Fibroblast of pulmonary artery (primary cell): ENCODE results near the gene MRC2.

ENCODE experiments used
- DNase-seq: peaks from one replicate; pipeline ENCODE4 v3.0.0-alpha.2; 2010; ENCODE audit warnings: low read depth
- H3K4me3 ChIP-seq: replicated peaks from 2 replicates; pipeline ENCODE4 v1.5.1; 2011; ENCODE audit warnings: low read depth, mild to moderate bottlenecking, control low read depth, low read length, moderate library complexity
- TF ChIP-seq, protein P1 (sequence below): IDR thresholded peaks from 2 replicates; pipeline ENCODE4 v1.5.1; 2011; ENCODE audit warnings: mild to moderate bottlenecking, control low read depth, low read length, inconsistent platforms; ENCODE audit errors: missing control alignments

The MRC2 gene

DNA sequence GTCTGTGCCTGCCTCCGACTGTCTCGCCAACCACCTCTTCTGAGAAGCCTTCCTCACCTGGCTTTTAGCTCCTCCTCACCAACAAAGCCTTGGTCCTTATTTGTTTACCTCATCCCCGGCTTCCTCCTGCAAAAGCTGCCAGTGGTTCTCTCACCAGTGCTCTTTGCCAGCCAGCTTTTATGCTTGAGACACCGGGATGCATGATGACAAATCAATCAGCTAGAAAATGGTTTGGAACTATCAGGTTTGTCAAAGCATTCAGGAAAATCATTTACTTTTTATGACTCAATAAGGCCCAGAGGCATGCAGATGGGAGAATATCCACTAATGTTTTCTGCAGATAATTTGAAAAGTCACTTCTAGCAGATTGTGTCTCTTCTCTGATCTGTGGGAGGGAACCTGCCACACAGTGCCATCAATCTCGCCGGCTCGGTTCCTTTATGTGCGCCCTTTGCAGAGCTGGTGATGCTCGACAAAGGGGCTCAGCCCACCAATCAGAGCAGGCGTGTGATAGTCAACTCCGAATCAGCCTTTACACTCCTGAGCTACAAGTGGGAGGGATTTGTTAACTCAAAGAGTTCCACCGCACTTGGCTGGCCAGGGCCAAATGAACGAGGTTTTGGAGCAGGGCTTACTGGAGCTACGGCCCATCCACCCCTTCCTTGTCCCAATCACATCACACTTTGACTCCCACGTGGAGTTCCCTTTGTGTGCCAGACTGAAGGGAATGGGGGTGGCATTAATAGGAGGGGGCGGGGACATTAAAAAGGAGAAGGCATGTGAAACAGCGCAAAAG lies 85.8 kb downstream of the MRC2 start:
- no peak overlapping the region for H3K4me3 ChIP-seq
- DNase-seq: no peak
- TF ChIP-seq, protein P1, sequence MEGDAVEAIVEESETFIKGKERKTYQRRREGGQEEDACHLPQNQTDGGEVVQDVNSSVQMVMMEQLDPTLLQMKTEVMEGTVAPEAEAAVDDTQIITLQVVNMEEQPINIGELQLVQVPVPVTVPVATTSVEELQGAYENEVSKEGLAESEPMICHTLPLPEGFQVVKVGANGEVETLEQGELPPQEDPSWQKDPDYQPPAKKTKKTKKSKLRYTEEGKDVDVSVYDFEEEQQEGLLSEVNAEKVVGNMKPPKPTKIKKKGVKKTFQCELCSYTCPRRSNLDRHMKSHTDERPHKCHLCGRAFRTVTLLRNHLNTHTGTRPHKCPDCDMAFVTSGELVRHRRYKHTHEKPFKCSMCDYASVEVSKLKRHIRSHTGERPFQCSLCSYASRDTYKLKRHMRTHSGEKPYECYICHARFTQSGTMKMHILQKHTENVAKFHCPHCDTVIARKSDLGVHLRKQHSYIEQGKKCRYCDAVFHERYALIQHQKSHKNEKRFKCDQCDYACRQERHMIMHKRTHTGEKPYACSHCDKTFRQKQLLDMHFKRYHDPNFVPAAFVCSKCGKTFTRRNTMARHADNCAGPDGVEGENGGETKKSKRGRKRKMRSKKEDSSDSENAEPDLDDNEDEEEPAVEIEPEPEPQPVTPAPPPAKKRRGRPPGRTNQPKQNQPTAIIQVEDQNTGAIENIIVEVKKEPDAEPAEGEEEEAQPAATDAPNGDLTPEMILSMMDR: no peak

DNA sequence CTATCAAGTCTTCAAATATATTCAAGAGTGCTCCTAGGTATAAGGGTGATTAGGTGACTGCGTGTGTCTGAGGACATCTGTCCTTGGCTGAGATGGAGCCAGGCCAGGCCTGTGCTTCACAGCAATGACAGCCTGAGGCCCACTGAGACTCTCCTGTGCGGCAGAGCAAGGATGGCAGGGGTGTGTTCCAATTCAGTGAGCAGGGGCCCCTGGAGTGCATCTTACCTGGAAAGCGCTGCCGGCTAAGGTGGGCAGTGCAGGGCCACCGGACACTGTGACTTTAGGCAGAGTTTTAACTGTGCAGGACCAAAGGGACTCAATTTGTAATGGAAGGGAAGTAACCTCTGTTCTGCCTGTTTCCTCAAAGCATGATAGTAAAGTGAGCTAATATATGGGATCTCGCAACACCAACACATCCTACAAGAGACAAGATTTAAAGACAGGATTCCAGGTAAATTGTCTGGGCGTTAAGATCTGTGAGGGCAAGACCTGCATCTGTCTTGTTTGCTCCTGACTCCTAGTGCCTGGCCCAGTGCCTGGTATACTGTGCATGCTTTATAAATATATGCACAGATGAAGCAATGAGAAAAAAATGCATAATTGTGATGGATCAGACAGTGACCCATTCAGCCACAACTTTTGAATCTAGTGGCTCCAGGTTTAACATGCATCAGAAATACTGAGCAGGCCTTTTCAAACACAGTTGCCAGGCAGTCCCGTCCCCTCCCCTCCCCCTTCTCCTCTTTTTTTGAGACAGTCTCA lies 86.7 kb downstream of the MRC2 start:
- TF ChIP-seq, protein P1: no peak
- H3K4me3 ChIP-seq: no peak overlapping the region
- DNase-seq: no peak

DNA sequence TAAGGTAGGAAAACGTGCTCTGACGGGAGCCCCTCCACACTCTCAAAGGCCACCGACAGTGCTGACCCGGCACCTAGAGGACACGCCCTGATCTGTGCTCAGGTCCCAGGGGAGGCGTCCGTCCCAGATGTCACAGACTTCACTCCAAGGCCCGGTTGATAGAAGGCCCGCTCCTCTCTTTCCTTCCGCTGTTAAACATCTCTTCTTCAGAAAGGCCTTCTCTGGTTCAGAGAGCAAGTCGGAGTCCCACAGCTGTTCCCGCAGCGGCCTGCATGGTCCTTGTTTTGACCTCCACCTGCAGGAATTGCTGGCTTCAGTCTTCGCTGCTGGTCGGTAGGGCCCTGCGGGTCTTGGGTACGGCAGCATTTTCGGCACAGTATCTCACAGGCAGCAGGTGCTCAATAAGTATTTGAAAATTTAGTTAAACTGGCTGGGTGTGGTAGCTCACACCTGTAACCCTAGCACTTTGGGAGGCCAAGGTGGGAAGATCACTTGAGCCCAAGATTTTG lies 88.5 kb downstream of the MRC2 start:
- H3K4me3 ChIP-seq: no peak overlapping the region
- TF ChIP-seq, protein P1: no peak
- no peak for DNase-seq

DNA sequence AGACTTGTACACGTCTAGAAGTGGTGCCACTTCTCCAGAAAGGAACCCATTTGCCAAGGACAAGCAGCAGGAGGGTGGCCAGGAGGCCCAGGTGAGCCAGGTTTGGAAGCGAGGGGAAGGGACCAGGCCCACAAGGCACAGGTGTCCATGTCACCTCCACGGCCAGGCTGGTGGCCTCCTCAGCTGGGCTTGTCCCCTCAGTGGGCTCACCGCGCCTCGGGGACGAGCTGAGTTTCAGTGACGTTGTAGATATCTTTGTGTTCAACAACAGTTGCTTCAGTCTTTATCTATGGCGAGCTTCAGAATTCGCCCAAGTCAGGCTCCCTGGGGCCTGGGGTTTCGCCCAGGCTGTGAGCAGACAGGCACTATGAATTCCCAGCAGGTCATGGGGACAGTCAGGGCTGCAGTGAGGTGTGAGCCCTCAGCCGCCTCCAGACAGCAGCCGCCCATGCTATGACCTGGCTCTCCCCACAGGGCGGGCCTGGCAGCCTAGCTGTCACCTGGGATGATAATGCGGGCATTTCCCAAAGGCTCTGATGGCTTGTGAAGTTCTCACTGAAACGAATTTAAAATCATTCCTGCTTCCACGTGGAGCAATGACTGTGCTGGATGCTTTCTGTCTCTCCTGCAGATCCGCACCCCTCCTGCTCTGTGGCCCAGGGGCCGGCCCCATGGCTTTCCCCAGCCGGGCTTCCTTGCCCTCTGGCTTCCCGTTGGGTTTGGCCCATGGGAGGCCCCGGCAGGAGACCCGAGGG lies 89.5 kb downstream of the MRC2 start:
- H3K4me3 ChIP-seq: no peak overlapping the region
- TF ChIP-seq, protein P1: no peak

DNA sequence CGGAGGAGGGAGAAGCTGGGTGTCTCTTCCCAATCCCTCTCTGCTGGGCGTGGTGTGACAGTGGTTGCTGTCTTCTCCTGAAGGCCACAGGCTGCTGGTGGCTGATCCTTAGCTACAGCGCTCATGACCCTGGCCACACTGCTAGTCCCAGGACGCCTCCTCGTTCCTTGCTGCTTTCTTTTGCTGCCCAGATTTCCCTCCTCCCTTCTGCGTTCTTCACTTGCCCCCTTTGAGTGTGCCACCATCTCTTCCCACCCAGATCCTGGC lies 90.1 kb downstream of the MRC2 start:
- no peak for DNase-seq
- TF ChIP-seq, protein P1: no peak
- no peak overlapping the region for H3K4me3 ChIP-seq

More for the DNA sequence above, 89.5 kb downstream of the MRC2 start:
- DNase-seq: no peak

DNA sequence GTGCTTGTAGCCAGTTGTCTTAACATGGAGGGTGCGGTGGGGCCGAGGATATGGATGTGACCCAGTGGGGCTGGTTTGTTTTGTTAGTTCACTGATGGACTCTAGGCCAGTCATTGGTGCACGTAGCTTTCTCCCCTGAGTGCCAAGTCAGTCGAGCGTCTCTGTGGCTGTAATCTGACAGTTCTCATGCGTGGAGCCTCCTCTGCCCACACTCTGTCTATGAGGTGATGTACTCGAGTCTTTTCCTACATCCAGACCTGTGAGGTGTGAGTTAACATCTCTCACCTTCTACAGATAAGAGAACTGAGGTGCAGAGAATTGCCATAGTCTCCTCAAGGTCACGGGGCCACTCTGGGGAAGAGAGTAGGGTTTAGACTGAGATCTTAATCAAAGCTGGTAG lies 90.4 kb downstream of the MRC2 start:
- TF ChIP-seq, protein P1: no peak
- H3K4me3 ChIP-seq: no peak overlapping the region

More for the DNA sequence above, 90.4 kb downstream of the MRC2 start:
- no peak for DNase-seq
